Activated T-helper 17 cell treated with anti-CD3 and anti-CD28 coated beads, Interleukin-2, amount 50 U/mL, for 72 hours (primary cell): ENCODE measurements around the gene ACTN4. TPM values are rescaled to one million over a fixed set of nuclear protein-coding genes. Genes with fewer than 3 reads are reported as not detected.

ENCODE experiments used
- ATAC-seq: fragments of 150-1000 bp; cut with Tn5 transposase; replicated peaks from 2 replicates; pipeline ENCODE4 v1.10.0; 2021; ENCODE audit warnings: mild to moderate bottlenecking, moderate library complexity
- H3K27ac Mint-ChIP-seq: one replicate; pipeline ENCODE4 v1.8.0; 2022; ENCODE audit warnings: mixed read lengths
- H3K27me3 Mint-ChIP-seq: one replicate; pipeline ENCODE4 v1.8.0; 2022; ENCODE audit warnings: mixed read lengths
- H3K36me3 Mint-ChIP-seq: one replicate; pipeline ENCODE4 v1.8.0; 2022; ENCODE audit warnings: low read depth, mild to moderate bottlenecking, mixed read lengths
- H3K4me1 Mint-ChIP-seq: one replicate; pipeline ENCODE4 v1.8.0; 2022; ENCODE audit warnings: mixed read lengths
- H3K4me3 Mint-ChIP-seq: one replicate; pipeline ENCODE4 v1.8.0; 2022; ENCODE audit warnings: mild to moderate bottlenecking, mixed read lengths
- H3K9me3 Mint-ChIP-seq: one replicate; pipeline ENCODE4 v1.8.0; 2022; ENCODE audit warnings: mixed read lengths
- total RNA-seq, 2 donors: library from RNA; stranded (reverse); gene quantifications; one replicate each; pipeline ENCODE4 v1.2.3, GENCODE V29; 2022

ACTN4 gene
- total RNA-seq, 2 donors from 2014 or later: 312 to 393 TPM

- peaks cover 55% of the 10 kb centered on the region for H3K36me3 Mint-ChIP-seq
- H3K9me3 Mint-ChIP-seq: no peaks in the 10 kb centered on the region
- H3K4me1 Mint-ChIP-seq: peaks cover 32% of the 10 kb centered on the region
- H3K27ac Mint-ChIP-seq: peak overlapping the region; percentile 98
- no peaks in the 10 kb centered on the region for H3K27me3 Mint-ChIP-seq
- H3K4me3 Mint-ChIP-seq: peak overlapping the region; percentile 100
- no peak for ATAC-seq
Measured at GRCh38 chr19:38649305-38650171, 2.1 kb downstream of the ACTN4 start.

- H3K4me1 Mint-ChIP-seq: peaks cover 39% of the 10 kb centered on the region
- H3K36me3 Mint-ChIP-seq: peaks cover 63% of the 10 kb centered on the region
- peak overlapping the region; percentile 100 for H3K4me3 Mint-ChIP-seq
- H3K27me3 Mint-ChIP-seq: no peaks in the 10 kb centered on the region
- no peaks in the 10 kb centered on the region for H3K9me3 Mint-ChIP-seq
- peak; percentile 19 for ATAC-seq
- peak overlapping the region; percentile 98 for H3K27ac Mint-ChIP-seq
Measured at GRCh38 chr19:38650172-38650775, 2.8 kb downstream of the ACTN4 start.

- peak overlapping the region; percentile 100 for H3K4me3 Mint-ChIP-seq
- H3K4me1 Mint-ChIP-seq: peaks cover 46% of the 10 kb centered on the region
- peaks cover 70% of the 10 kb centered on the region for H3K36me3 Mint-ChIP-seq
- H3K27ac Mint-ChIP-seq: peak overlapping the region; percentile 62
- no peaks in the 10 kb centered on the region for H3K9me3 Mint-ChIP-seq
- no peak for ATAC-seq
- H3K27me3 Mint-ChIP-seq: no peaks in the 10 kb centered on the region
Measured at GRCh38 chr19:38650911-38651584, 3.6 kb downstream of the ACTN4 start.

- Mint-ChIP-seq H3K27ac (peak overlapping the region; percentile 99), H3K9me3 (no peaks in the 10 kb centered on the region), H3K4me3 (peak overlapping the region; percentile 100), H3K36me3 (peaks cover 89% of the 10 kb centered on the region), H3K4me1 (peaks cover 62% of the 10 kb centered on the region), H3K27me3 (no peaks in the 10 kb centered on the region)
- no peak for ATAC-seq
Measured at GRCh38 chr19:38653028-38653571, 5.7 kb downstream of the ACTN4 start.

- Mint-ChIP-seq H3K9me3 (no peaks in the 10 kb centered on the region), H3K27ac (peak overlapping the region; percentile 99), H3K36me3 (peaks cover 80% of the 10 kb centered on the region), H3K4me1 (peaks cover 53% of the 10 kb centered on the region), H3K4me3 (peak overlapping the region; percentile 86), H3K27me3 (no peaks in the 10 kb centered on the region)
- no peak for ATAC-seq
Measured at GRCh38 chr19:38654628-38655055, 7.2 kb downstream of the ACTN4 start.

GRCh38 chr19:38655148-38655824 lies 7.8 kb downstream of the ACTN4 start:
- Mint-ChIP-seq H3K4me1 (peaks cover 47% of the 10 kb centered on the region), H3K27me3 (no peaks in the 10 kb centered on the region), H3K27ac (peak overlapping the region; percentile 99), H3K36me3 (peaks cover 80% of the 10 kb centered on the region), H3K9me3 (no peaks in the 10 kb centered on the region), H3K4me3 (peak overlapping the region; percentile 86)
- ATAC-seq: peak; percentile 81

- H3K27ac Mint-ChIP-seq: peak overlapping the region; percentile 99
- H3K36me3 Mint-ChIP-seq: peaks cover 88% of the 10 kb centered on the region
- no peaks in the 10 kb centered on the region for H3K27me3 Mint-ChIP-seq
- H3K4me3 Mint-ChIP-seq: peak overlapping the region; percentile 86
- peak; percentile 49 for ATAC-seq
- peaks cover 52% of the 10 kb centered on the region for H3K4me1 Mint-ChIP-seq
- no peaks in the 10 kb centered on the region for H3K9me3 Mint-ChIP-seq
Measured at GRCh38 chr19:38656171-38656981, 8.9 kb downstream of the ACTN4 start.

GRCh38 chr19:38657633-38658222 lies 10.3 kb downstream of the ACTN4 start:
- ATAC-seq: peak; percentile 61
- Mint-ChIP-seq H3K4me3 (peak overlapping the region; percentile 86), H3K27me3 (no peaks in the 10 kb centered on the region), H3K27ac (peak overlapping the region; percentile 99), H3K9me3 (no peaks in the 10 kb centered on the region), H3K36me3 (peaks cover 85% of the 10 kb centered on the region), H3K4me1 (peaks cover 52% of the 10 kb centered on the region)

- Mint-ChIP-seq H3K27me3 (no peaks in the 10 kb centered on the region), H3K36me3 (peaks cover 82% of the 10 kb centered on the region), H3K27ac (peak overlapping the region; percentile 99), H3K4me1 (peaks cover 46% of the 10 kb centered on the region), H3K4me3 (peak overlapping the region; percentile 86), H3K9me3 (no peaks in the 10 kb centered on the region)
- no peak for ATAC-seq
Measured at GRCh38 chr19:38658462-38659306, 11.2 kb downstream of the ACTN4 start.

GRCh38 chr19:38660724-38661123 lies 13.3 kb downstream of the ACTN4 start:
- Mint-ChIP-seq H3K36me3 (peaks cover 70% of the 10 kb centered on the region), H3K4me1 (peaks cover 38% of the 10 kb centered on the region), H3K27ac (peak overlapping the region; percentile 20), H3K27me3 (no peaks in the 10 kb centered on the region), H3K4me3 (no peak overlapping the region), H3K9me3 (no peaks in the 10 kb centered on the region)
- no peak for ATAC-seq

- Mint-ChIP-seq H3K4me1 (peaks cover 37% of the 10 kb centered on the region), H3K9me3 (no peaks in the 10 kb centered on the region), H3K4me3 (no peak overlapping the region), H3K27me3 (no peaks in the 10 kb centered on the region), H3K36me3 (peaks cover 66% of the 10 kb centered on the region), H3K27ac (peak overlapping the region; percentile 20)
- no peak for ATAC-seq
Measured at GRCh38 chr19:38661136-38661535, 13.7 kb downstream of the ACTN4 start.

- peaks cover 62% of the 10 kb centered on the region for H3K36me3 Mint-ChIP-seq
- H3K9me3 Mint-ChIP-seq: no peaks in the 10 kb centered on the region
- no peaks in the 10 kb centered on the region for H3K27me3 Mint-ChIP-seq
- no peak for ATAC-seq
- peaks cover 39% of the 10 kb centered on the region for H3K4me1 Mint-ChIP-seq
- peak overlapping the region; percentile 46 for H3K27ac Mint-ChIP-seq
- peak overlapping the region; percentile 11 for H3K4me3 Mint-ChIP-seq
Measured at GRCh38 chr19:38661996-38662395, 14.5 kb downstream of the ACTN4 start.
